ENCODE data around the gene SLIT3. TPM values are rescaled to one million over a fixed set of nuclear protein-coding genes. Genes with fewer than 3 reads are reported as not detected.

The SLIT3 gene
- total RNA-seq, 1 experiment from 2014 or later, result 0.92 TPM

DNA sequence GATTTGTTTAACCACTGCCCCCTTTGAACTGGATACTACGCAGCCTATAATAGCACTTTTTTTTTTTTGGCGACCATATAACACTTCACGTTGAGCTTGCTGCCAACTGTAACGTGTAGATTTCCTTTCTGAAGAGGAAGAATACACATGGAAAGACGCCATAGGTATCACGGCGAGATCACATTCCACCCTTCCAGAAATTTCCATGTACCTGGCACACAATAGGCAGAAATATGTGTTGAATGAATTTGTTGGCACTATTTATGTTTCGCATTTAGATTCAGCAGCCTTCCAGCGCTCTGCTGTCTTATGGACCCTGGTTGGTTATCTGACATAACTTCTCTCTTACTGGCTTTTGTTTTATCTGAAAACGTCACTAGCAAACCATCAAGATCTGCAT is 250.3 kb downstream of the SLIT3 start:
- no peak overlapping the region for H3K27ac Mint-ChIP-seq
- no peaks in the 10 kb centered on the region; the same call in 1 of the 2 replicates for H3K4me1 ChIP-seq (ENCODE audit: insufficient read depth, low read length)
- H3K27me3 ChIP-seq (ENCODE audit: insufficient read depth, low read length), result no peaks in the 10 kb centered on the region
- H2BK5ac ChIP-seq (ENCODE audit: insufficient read length, low read length), result no peak overlapping the region
- H2BK20ac ChIP-seq (ENCODE audit: low read depth, low read length, poor library complexity, severe bottlenecking), result no peak overlapping the region
- no peak overlapping the region for H3K9ac ChIP-seq (ENCODE audit: extremely low read depth, insufficient read length, low read length)
- no peak overlapping the region for H2BK12ac ChIP-seq (ENCODE audit: insufficient read length, low read depth, low read length)
- no peaks in the 10 kb centered on the region for H3K23me2 ChIP-seq (ENCODE audit: insufficient read length, low read depth, low read length, poor library complexity, severe bottlenecking)
- peaks cover 0 to 2% (median 0%) of the 10 kb centered on the region in 3 experiments; a peak in 2 of 7 replicates for H3K36me3 Mint-ChIP-seq (ENCODE audit: insufficient read depth in 1 of 3, low read depth in 3 of 3)
- H4K8ac ChIP-seq (replicated peaks; ENCODE audit: insufficient read length, low read depth, low read length), result no peak overlapping the region
- no peak overlapping the region for H3K14ac ChIP-seq (ENCODE audit: insufficient read depth, low read length)
- H4K91ac ChIP-seq (ENCODE audit: insufficient read length, low read depth, low read length), result no peak overlapping the region
- peaks cover 5% of the 10 kb centered on the region for H3K27me3 Mint-ChIP-seq (ENCODE audit: low read depth)
- H3K79me1 ChIP-seq (ENCODE audit: insufficient read depth, low read depth, low read length, poor library complexity, severe bottlenecking), result no peaks in the 10 kb centered on the region
- no peak overlapping the region for H4K5ac ChIP-seq (ENCODE audit: insufficient read length, low read depth, low read length)
- no peak overlapping the region for H2AFZ ChIP-seq (ENCODE audit: low read length)
- TF ChIP-seq, protein P1, sequence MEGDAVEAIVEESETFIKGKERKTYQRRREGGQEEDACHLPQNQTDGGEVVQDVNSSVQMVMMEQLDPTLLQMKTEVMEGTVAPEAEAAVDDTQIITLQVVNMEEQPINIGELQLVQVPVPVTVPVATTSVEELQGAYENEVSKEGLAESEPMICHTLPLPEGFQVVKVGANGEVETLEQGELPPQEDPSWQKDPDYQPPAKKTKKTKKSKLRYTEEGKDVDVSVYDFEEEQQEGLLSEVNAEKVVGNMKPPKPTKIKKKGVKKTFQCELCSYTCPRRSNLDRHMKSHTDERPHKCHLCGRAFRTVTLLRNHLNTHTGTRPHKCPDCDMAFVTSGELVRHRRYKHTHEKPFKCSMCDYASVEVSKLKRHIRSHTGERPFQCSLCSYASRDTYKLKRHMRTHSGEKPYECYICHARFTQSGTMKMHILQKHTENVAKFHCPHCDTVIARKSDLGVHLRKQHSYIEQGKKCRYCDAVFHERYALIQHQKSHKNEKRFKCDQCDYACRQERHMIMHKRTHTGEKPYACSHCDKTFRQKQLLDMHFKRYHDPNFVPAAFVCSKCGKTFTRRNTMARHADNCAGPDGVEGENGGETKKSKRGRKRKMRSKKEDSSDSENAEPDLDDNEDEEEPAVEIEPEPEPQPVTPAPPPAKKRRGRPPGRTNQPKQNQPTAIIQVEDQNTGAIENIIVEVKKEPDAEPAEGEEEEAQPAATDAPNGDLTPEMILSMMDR (conservative IDR thresholded peaks at IDR 0.05), result no peak
- H3K4me3 Mint-ChIP-seq, result no peak overlapping the region
- no peak overlapping the region for H3K23ac ChIP-seq (ENCODE audit: insufficient read length, low read depth, low read length)
- no CpG with 5 or more reads among the region's 10 CpGs for WGBS (ENCODE audit: extremely low coverage, insufficient read length, low lambda C conversion rate)
- H3K4me1 Mint-ChIP-seq, result peaks cover 21 to 28% of the 10 kb centered on the region in 2 experiments
- no peak overlapping the region for H3K56ac ChIP-seq (ENCODE audit: insufficient read length, low read depth, low read length)
- H3K79me2 ChIP-seq (ENCODE audit: insufficient read depth, low read length), result no peaks in the 10 kb centered on the region
- H2BK120ac ChIP-seq (ENCODE audit: low read depth, low read length, poor library complexity, severe bottlenecking), result no peak overlapping the region
- H2AK5ac ChIP-seq (ENCODE audit: insufficient read length, low read length), result no peak overlapping the region
- no peak overlapping the region for H2BK15ac ChIP-seq (ENCODE audit: low read depth, low read length)
- no peaks in the 10 kb centered on the region for H3K9me3 ChIP-seq (ENCODE audit: control insufficient read depth, low read depth, low read length)
- DNase-seq, result no peak
- no peaks in the 10 kb centered on the region for H3K9me3 Mint-ChIP-seq
- no peak overlapping the region for H3K27ac ChIP-seq (ENCODE audit: insufficient read length, low read depth, low read length)
- H3K4me2 ChIP-seq (ENCODE audit: insufficient read depth, insufficient read length, low read length), result no peak overlapping the region
- no peak overlapping the region for H3T11ph ChIP-seq (ENCODE audit: low read length)
- no peak overlapping the region for H3K4ac ChIP-seq (ENCODE audit: low read depth, low read length)
- H3K18ac ChIP-seq (ENCODE audit: insufficient read length, low read depth, low read length), result no peak overlapping the region
- H4K20me1 ChIP-seq (ENCODE audit: control insufficient read depth, insufficient read depth, insufficient read length), result no peaks in the 10 kb centered on the region
